Sigmoid colon (tissue), 7 donors: ENCODE results near the gene ADAD2. TPM values are rescaled to one million over a fixed set of nuclear protein-coding genes. Genes with fewer than 3 reads are reported as not detected.

ENCODE experiments used
- DNase-seq: peaks from one replicate; pipeline ENCODE4 v3.0.0-alpha.2; 2019
- H3K27ac ChIP-seq, 4 donors: fragments of 200-600 bp; sonication (generic); one replicate each; pipeline ENCODE4 v1.5.1; 2016 to 2019; ENCODE audit warnings: mild to moderate bottlenecking in 1 of 4
- H3K27me3 ChIP-seq, 3 donors: fragments of 200-600 bp; sonication (generic); one replicate each; pipeline ENCODE4 v1.5.1; 2019; ENCODE audit warnings: mild to moderate bottlenecking in 1 of 3
- H3K36me3 ChIP-seq, 4 donors: fragments of 200-600 bp; sonication (generic); one replicate each; pipeline ENCODE4 v1.5.1; 2016 to 2019
- H3K4me1 ChIP-seq, 4 donors: fragments of 200-600 bp; sonication (generic); one replicate each; pipeline ENCODE4 v1.5.1; 2017 to 2019
- H3K4me3 ChIP-seq, 4 donors: fragments of 200-600 bp; sonication (generic); one replicate each; pipeline ENCODE4 v1.5.1; 2017 to 2019; ENCODE audit warnings: mild to moderate bottlenecking in 2 of 4, moderate library complexity in 1 of 4
- H3K9me3 ChIP-seq, 4 donors: fragments of 200-600 bp in 3 of 4; sonication (generic) in 3 of 4; one replicate each; pipeline versions ENCODE4 v1.5.1 to v1.6.1; 2013 to 2019
- CTCF ChIP-seq, 4 experiments: fragments of 450-650 bp in 3 of 4; fragments of 200-600 bp in 1 of 4; IDR thresholded peaks; one replicate each; pipeline ENCODE4 v1.5.1; 2016 to 2019; ENCODE audit warnings: antibody characterized with exemption in 4 of 4, mild to moderate bottlenecking in 3 of 4, moderate library complexity in 2 of 4
- EP300 ChIP-seq, 4 donors: sonication (generic); formaldehyde crosslinking; IDR thresholded peaks; one replicate each; pipeline ENCODE4 v1.6.1; 2017; ENCODE audit warnings: antibody characterized with exemption in 4 of 4
- POLR2A ChIP-seq, 2 donors: fragments of 450-650 bp; IDR thresholded peaks; one replicate each; pipeline ENCODE4 v1.6.1; 2016; ENCODE audit warnings: antibody characterized with exemption in 2 of 2, mild to moderate bottlenecking in 2 of 2, moderate library complexity in 2 of 2
- POLR2AphosphoS5 ChIP-seq, 4 donors: sonication (generic); formaldehyde crosslinking; IDR thresholded peaks; one replicate each; pipeline ENCODE4 v1.6.1; 2017; ENCODE audit warnings: antibody characterized with exemption in 4 of 4
- WGBS, 2 donors: extraction: QIAGEN DNeasy Blood & Tissue Kit; methylation state at CpG; one replicate each; pipeline ENCODE4 v1.1.7; 2013; 5-methylcytosine and 5-hydroxymethylcytosine counted together
- intact Hi-C: fragments of 100-400 bp; cut with DNase I; formaldehyde crosslinking; loops from one replicate; pipeline ENCODE4 v1.15.1; 2023
- polyA plus RNA-seq, 3 donors: library from polyadenylated mRNA; stranded (reverse); fragments of 200-250 nt; gene quantifications; one replicate each; pipeline ENCODE4 v1.2.3, GENCODE V29; 2013
- total RNA-seq, 4 donors: library from RNA; depleted of rRNA; stranded (reverse); fragments of >200 nt; gene quantifications; one replicate each; pipeline ENCODE4 v1.1.0, GENCODE V29; 2016
- donor health status: healthy with polysubstance abuse.
- donor health status: Bipolar disorder and iron deficiency.
- donor health status: healthy.

Gene ADAD2
- total and polyA plus RNA-seq, 7 donors, result 0.29 to 0.83 (median 0.36) TPM; not detected in 4

- Histone ChIP-seq H3K36me3 (no peaks in the 10 kb centered on the region), H3K4me1 (no peaks in the 10 kb centered on the region), H3K27me3 (peaks cover 0 to 7% (median 0%) of the 10 kb centered on the region in 3 donors), H3K4me3 (no peak overlapping the region), H3K27ac (no peak overlapping the region), H3K9me3 (peaks cover 0 to 4% (median 0%) of the 10 kb centered on the region in 4 donors)
- no peak for DNase-seq
- 63 to 89% methylated on average over 2 of the region's 2 CpGs for WGBS, 2 donors
- TF ChIP-seq CTCF (IDR thresholded peaks at IDR 0.05) (no peak), POLR2A (IDR thresholded peaks at IDR 0.05) (no peak), EP300 (IDR thresholded peaks at IDR 0.05) (no peak), POLR2AphosphoS5 (IDR thresholded peaks at IDR 0.05) (no peak)
- intact Hi-C loops, result no loop called here
Observed at GRCh38 chr16:84240455-84240854, 49.5 kb downstream of the ADAD2 start.

GRCh38 chr16:84241778-84242177 lies 50.8 kb downstream of the ADAD2 start:
- intact Hi-C loops, result no loop called here
- Histone ChIP-seq H3K27me3 (peaks cover 0 to 7% (median 0%) of the 10 kb centered on the region in 3 donors), H3K27ac (no peak overlapping the region), H3K36me3 (no peaks in the 10 kb centered on the region), H3K4me3 (no peak overlapping the region), H3K9me3 (peaks cover 0 to 4% (median 0%) of the 10 kb centered on the region in 4 donors), H3K4me1 (no peaks in the 10 kb centered on the region)
- DNase-seq, result no peak
- WGBS, 2 donors, result 72 to 83% methylated on average over 1 of the region's 1 CpG
- TF ChIP-seq CTCF (IDR thresholded peaks at IDR 0.05) (no peak), POLR2AphosphoS5 (IDR thresholded peaks at IDR 0.05) (no peak), EP300 (IDR thresholded peaks at IDR 0.05) (no peak), POLR2A (IDR thresholded peaks at IDR 0.05) (no peak)

- H3K27ac ChIP-seq, result no peak overlapping the region
- H3K4me3 ChIP-seq, result no peak overlapping the region
- H3K36me3 ChIP-seq, result no peaks in the 10 kb centered on the region
- no peak for DNase-seq
- intact Hi-C loops, result no loop called here
- H3K9me3 ChIP-seq, result peaks cover 0 to 4% (median 0%) of the 10 kb centered on the region in 4 donors
- peaks cover 0 to 7% (median 0%) of the 10 kb centered on the region in 3 donors for H3K27me3 ChIP-seq
- 78 to 85% methylated on average over 9 of the region's 9 CpGs for WGBS, 2 donors
- no peak for TF ChIP-seq CTCF (IDR thresholded peaks at IDR 0.05)
- TF ChIP-seq POLR2AphosphoS5 (IDR thresholded peaks at IDR 0.05), result no peak
- TF ChIP-seq POLR2A (IDR thresholded peaks at IDR 0.05), result no peak
- TF ChIP-seq EP300 (IDR thresholded peaks at IDR 0.05), result no peak
- H3K4me1 ChIP-seq, result no peaks in the 10 kb centered on the region
Observed at GRCh38 chr16:84242839-84243238, 51.9 kb downstream of the ADAD2 start.

DNA sequence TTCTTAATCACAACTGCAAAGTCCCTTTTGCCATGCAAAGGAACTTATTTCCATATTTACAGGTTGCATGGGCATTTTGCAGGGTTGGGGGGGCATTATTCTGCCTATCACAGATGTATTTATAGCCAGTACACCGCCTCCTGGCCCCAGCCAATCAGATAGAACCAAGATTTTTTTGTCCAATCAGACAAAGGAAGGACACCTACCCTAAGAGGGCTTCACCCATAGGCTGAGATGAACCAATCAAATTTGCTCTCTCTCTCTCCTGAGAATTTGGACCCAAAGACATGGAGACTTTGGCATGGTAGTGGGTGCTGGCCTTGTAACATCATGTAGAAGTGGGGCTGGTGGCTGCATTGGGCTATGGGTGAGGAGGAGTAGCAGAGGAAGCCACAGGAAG lies 52.8 kb downstream of the ADAD2 start:
- Histone ChIP-seq H3K27me3 (peaks cover 0 to 7% (median 0%) of the 10 kb centered on the region in 3 donors), H3K4me3 (no peak overlapping the region), H3K9me3 (peaks cover 0 to 4% (median 0%) of the 10 kb centered on the region in 4 donors), H3K4me1 (no peaks in the 10 kb centered on the region), H3K27ac (no peak overlapping the region), H3K36me3 (no peaks in the 10 kb centered on the region)
- no peak for DNase-seq
- no peak for TF ChIP-seq EP300 (IDR thresholded peaks at IDR 0.05)
- WGBS, 2 donors, result 87 to 89% methylated on average over 1 of the region's 1 CpG
- intact Hi-C loops, result no loop called here

DNA sequence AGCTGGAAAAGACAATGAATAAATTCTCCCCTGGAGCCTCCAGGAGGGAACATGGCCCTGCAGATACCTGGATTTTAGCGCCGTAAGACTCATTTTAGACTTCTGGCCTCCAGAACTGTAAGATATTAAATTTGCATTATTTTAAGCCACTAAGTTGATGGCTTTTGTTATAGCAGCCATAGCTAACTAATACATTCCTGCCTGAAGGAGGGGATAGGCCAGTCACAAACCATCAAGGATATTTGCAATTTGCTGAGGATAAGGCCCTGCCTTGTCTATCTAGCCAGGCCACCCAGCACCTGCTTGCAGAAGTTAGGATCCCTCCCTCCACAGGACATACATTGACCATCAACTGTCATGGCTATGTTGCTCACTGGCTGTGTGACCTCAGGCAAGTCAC lies 53.8 kb downstream of the ADAD2 start:
- H3K9me3 ChIP-seq, result peaks cover 0 to 4% (median 0%) of the 10 kb centered on the region in 4 donors
- no peak overlapping the region for H3K27ac ChIP-seq
- no peaks in the 10 kb centered on the region for H3K4me1 ChIP-seq
- H3K36me3 ChIP-seq, result no peaks in the 10 kb centered on the region
- TF ChIP-seq CTCF (IDR thresholded peaks at IDR 0.05) (no peak), POLR2A (IDR thresholded peaks at IDR 0.05) (no peak)
- peaks cover 0 to 7% (median 0%) of the 10 kb centered on the region in 3 donors for H3K27me3 ChIP-seq
- intact Hi-C loops, result no loop called here
- 97 to 98% methylated on average over 2 of the region's 2 CpGs for WGBS, 2 donors
- no peak for DNase-seq
- H3K4me3 ChIP-seq, result no peak overlapping the region
